Measurements from ENCODE around the gene PLCB1. TPM values are rescaled to one million over a fixed set of nuclear protein-coding genes. Genes with fewer than 3 reads are reported as not detected.

Gene PLCB1
- polyA plus RNA-seq, 1 experiment = 16.4 TPM

DNA sequence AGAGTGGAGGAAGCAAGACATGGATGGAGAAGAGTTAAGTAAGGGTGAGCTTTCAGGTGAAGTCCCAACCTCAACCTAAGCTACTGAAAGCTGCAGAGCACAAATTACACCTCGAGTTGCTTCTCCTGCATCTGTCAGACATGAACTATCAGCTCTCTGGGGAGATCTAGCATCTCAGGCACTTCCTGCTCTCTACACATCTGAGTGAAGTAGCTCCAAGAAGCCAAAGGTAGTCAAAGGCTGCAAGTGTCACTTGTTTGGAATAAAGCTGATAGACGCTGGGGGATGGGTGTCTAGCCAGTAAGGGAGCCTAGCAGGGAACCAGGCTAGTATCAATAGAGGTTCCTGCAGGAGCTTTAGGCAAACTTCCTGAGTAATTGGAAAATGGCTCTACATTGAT, 228.0 kb downstream of the PLCB1 start:
- TF ChIP-seq, protein P1, sequence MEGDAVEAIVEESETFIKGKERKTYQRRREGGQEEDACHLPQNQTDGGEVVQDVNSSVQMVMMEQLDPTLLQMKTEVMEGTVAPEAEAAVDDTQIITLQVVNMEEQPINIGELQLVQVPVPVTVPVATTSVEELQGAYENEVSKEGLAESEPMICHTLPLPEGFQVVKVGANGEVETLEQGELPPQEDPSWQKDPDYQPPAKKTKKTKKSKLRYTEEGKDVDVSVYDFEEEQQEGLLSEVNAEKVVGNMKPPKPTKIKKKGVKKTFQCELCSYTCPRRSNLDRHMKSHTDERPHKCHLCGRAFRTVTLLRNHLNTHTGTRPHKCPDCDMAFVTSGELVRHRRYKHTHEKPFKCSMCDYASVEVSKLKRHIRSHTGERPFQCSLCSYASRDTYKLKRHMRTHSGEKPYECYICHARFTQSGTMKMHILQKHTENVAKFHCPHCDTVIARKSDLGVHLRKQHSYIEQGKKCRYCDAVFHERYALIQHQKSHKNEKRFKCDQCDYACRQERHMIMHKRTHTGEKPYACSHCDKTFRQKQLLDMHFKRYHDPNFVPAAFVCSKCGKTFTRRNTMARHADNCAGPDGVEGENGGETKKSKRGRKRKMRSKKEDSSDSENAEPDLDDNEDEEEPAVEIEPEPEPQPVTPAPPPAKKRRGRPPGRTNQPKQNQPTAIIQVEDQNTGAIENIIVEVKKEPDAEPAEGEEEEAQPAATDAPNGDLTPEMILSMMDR (IDR thresholded peaks at IDR 0.05; ENCODE audit: low read depth, low read length) = no peak

DNA sequence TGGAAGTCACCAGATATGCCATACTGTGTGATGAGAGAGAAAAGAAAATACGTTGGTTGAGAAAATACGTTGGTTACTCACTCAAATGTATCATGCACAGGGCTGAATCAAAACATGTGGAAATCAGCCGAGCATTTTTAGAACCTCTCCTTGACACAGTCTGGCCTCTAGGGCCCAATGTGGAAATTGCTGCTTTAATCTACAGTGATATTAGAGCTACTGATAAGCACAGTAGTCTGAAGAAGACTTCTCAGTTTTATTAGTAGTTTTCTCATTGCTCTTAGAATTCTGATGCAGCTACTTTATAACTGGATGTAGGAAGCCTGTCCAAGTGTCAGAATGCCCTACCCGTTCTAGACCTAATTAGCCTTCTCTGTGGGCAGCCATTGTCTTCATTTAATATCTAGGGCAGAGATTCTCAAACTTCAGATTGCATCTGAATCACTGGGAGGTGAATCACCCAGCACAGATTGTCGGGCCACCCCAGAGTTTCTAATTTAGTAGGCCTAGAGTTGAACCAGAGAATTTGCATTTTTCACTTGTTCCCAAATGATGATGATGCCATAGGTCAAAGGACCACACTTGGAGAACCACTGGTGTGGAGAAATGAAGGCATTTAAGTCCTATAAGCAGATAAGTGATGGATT, 229.1 kb downstream of the PLCB1 start:
- H3K4me3 ChIP-seq (ENCODE audit: low read depth, low read length) = no peak overlapping the region
- no peak for DNase-seq (ENCODE audit: low read depth, low spot score)
- POLR2A ChIA-PET = no interaction called here
- H3K9me3 ChIP-seq (ENCODE audit: control insufficient read depth, insufficient read depth, low read length) = no peaks in the 10 kb centered on the region
- no peak overlapping the region for H3K27ac ChIP-seq (ENCODE audit: low read depth, low read length)
- no peaks in the 10 kb centered on the region for H3K27me3 ChIP-seq (ENCODE audit: control insufficient read depth, insufficient read depth, low read length)
- TF ChIP-seq, protein P1 (IDR thresholded peaks at IDR 0.05; ENCODE audit: low read depth, low read length) = no peak
- CTCF ChIA-PET = interaction anchor here (1.3 kb wide), 1 partner anchor 10 kb away, joined by 3 read pairs; no protein-coding TSS in a partner anchor

More for the DNA sequence above, 228.0 kb downstream of the PLCB1 start:
- Histone ChIP-seq H3K27ac (ENCODE audit: low read depth, low read length) (no peak overlapping the region), H3K4me3 (ENCODE audit: low read depth, low read length) (no peak overlapping the region), H3K9me3 (ENCODE audit: control insufficient read depth, insufficient read depth, low read length) (no peaks in the 10 kb centered on the region), H3K27me3 (ENCODE audit: control insufficient read depth, insufficient read depth, low read length) (no peaks in the 10 kb centered on the region)
- ChIA-PET POLR2A (no interaction called here), CTCF (interaction anchor here (0.8 to 1.5 kb wide), 4 partner anchors 11 to 361 kb away, joined by 3 to 6 read pairs (median 5); no protein-coding TSS in a partner anchor)
- no peak for DNase-seq (ENCODE audit: low read depth, low spot score)

DNA sequence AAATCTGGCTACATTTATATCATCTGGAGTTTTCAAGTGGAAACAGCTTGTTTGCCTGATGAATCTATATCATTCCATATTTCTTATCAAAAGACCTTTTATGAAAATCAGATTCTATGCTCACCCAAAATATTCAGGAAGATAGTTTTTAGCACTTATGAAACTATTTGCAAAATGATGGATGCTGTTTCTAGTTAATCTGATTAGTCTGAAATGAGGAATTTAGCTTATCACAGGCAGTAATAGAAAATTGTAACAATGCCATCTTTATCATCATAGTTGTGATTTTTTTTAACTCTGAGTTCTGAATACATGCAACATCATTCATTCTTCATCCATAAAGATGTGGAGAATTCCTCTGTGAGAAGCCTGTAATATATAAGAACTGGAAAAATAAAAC, 229.7 kb downstream of the PLCB1 start:
- H3K9me3 ChIP-seq (ENCODE audit: control insufficient read depth, insufficient read depth, low read length) = no peaks in the 10 kb centered on the region
- ChIA-PET CTCF (no interaction called here), POLR2A (no interaction called here)
- H3K27me3 ChIP-seq (ENCODE audit: control insufficient read depth, insufficient read depth, low read length) = no peaks in the 10 kb centered on the region
- TF ChIP-seq, protein P1 (IDR thresholded peaks at IDR 0.05; ENCODE audit: low read depth, low read length) = no peak
- no peak overlapping the region for H3K27ac ChIP-seq (ENCODE audit: low read depth, low read length)
- DNase-seq (ENCODE audit: low read depth, low spot score) = no peak
- no peak overlapping the region for H3K4me3 ChIP-seq (ENCODE audit: low read depth, low read length)

GRCh38 chr20:8362457-8362856, 230.4 kb downstream of the PLCB1 start:
- H3K4me3 ChIP-seq (ENCODE audit: low read depth, low read length) = no peak overlapping the region
- H3K27ac ChIP-seq (ENCODE audit: low read depth, low read length) = no peak overlapping the region
- TF ChIP-seq, protein P1 (IDR thresholded peaks at IDR 0.05; ENCODE audit: low read depth, low read length) = no peak
- no peaks in the 10 kb centered on the region for H3K9me3 ChIP-seq (ENCODE audit: control insufficient read depth, insufficient read depth, low read length)
- H3K27me3 ChIP-seq (ENCODE audit: control insufficient read depth, insufficient read depth, low read length) = no peaks in the 10 kb centered on the region
- DNase-seq (ENCODE audit: low read depth, low spot score) = no peak
- CTCF ChIA-PET = no interaction called here
- POLR2A ChIA-PET = no interaction called here

DNA sequence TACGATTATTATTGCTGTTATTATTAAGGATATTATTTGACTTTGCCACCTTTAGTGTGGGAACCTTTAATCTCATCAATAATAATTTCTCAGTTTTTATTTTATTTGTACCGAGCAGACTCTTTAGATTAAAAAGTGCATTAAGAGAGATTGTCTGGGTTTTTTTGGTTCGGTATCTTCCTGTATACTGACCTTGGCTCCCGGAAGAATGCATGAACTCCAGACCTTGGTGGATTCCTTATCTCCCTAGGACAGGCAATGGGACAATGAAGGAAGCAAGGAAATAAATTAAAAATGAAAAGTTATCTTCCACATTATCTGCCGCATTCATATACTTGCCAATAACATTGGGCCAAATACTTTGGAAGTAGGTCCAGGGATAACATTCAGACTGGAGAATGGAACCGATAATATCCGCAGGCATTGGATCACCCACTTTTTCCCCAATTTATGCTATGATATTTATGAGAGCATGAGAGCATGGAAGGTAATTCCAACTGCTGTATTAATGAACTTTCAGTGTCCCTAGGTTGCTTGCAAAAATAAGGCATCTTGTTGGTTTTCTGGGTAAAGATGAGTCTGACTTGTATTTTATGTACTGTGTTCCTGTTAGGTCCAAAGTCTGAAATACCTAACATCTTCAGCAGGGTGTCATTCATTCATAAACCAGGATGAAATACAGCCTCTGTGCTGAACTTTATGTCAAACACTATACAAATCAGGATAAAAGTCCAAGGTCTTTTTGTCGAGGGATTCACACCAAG, 232.1 kb downstream of the PLCB1 start:
- POLR2A ChIA-PET = no interaction called here
- TF ChIP-seq, protein P1 (IDR thresholded peaks at IDR 0.05; ENCODE audit: low read depth, low read length) = no peak
- Histone ChIP-seq H3K9me3 (ENCODE audit: control insufficient read depth, insufficient read depth, low read length) (no peaks in the 10 kb centered on the region), H3K27me3 (ENCODE audit: control insufficient read depth, insufficient read depth, low read length) (no peaks in the 10 kb centered on the region), H3K4me3 (ENCODE audit: low read depth, low read length) (no peak overlapping the region), H3K27ac (ENCODE audit: low read depth, low read length) (no peak overlapping the region)
- no peak for DNase-seq (ENCODE audit: low read depth, low spot score)
- CTCF ChIA-PET = no interaction called here

Data from AG04450 (cell line).